Stimulated activated CD4-positive, alpha-beta T cell treated with anti-CD3 and anti-CD28 coated beads, Interleukin-1b, Interleukin-23, amount 100 ng/mL, for 1 hour (primary cell): Measurements from ENCODE around the gene TACSTD2.
"Not testable (repeated sequence)": the region's sequence is repeated elsewhere in the genome, so short reads cannot be mapped to it uniquely, and the experiment has no call there.

Experiments used
- DNase-seq, 2 donors: peaks; one replicate each; pipeline ENCODE4 v3.0.0-alpha.2; 2020; ENCODE audit warnings: low read depth in 2 of 2

Gene TACSTD2

GRCh38 chr1:58587667-58588066, 10.6 kb upstream of the TACSTD2 start:
- DNase-seq = no peak

GRCh38 chr1:58586271-58586670, 9.2 kb upstream of the TACSTD2 start:
- no peak for DNase-seq

- DNase-seq = no peak
These were observed 8.6 kb upstream of the TACSTD2 start for GRCh38 chr1:58585581-58586151.

GRCh38 chr1:58585166-58585565, 8.1 kb upstream of the TACSTD2 start:
- no peak for DNase-seq

GRCh38 chr1:58584082-58584895, 7.2 kb upstream of the TACSTD2 start:
- DNase-seq = no peak

- no peak for DNase-seq
These were observed 6.4 kb upstream of the TACSTD2 start for GRCh38 chr1:58583496-58583895.

- DNase-seq = not testable (repeated sequence)
These were observed 5.1 kb upstream of the TACSTD2 start for GRCh38 chr1:58582143-58582542.

- DNase-seq = no peak
These were observed 4.6 kb upstream of the TACSTD2 start for GRCh38 chr1:58581641-58582040.

GRCh38 chr1:58580186-58580585, 3.1 kb upstream of the TACSTD2 start:
- no peak for DNase-seq

GRCh38 chr1:58577654-58578030, 590 bp upstream of the TACSTD2 start:
- DNase-seq = no peak

- DNase-seq = no peak
These were observed 726 bp downstream of the TACSTD2 start for GRCh38 chr1:58576325-58576726.

GRCh38 chr1:58575551-58576324, 1.3 kb downstream of the TACSTD2 start:
- no peak for DNase-seq

GRCh38 chr1:58574816-58575215, 2.2 kb downstream of the TACSTD2 start:
- DNase-seq = no peak

GRCh38 chr1:58573705-58574591, 3.1 kb downstream of the TACSTD2 start:
- DNase-seq = peak in 1 of 2 donors; percentile 4

GRCh38 chr1:58573138-58573537, 3.9 kb downstream of the TACSTD2 start:
- no peak for DNase-seq

GRCh38 chr1:58572690-58573089, 4.4 kb downstream of the TACSTD2 start:
- no peak for DNase-seq

GRCh38 chr1:58571616-58572015, 5.4 kb downstream of the TACSTD2 start:
- no peak for DNase-seq

GRCh38 chr1:58570817-58571216, 6.2 kb downstream of the TACSTD2 start:
- DNase-seq = no peak

- DNase-seq = no peak
These were observed 7.0 kb downstream of the TACSTD2 start for GRCh38 chr1:58570094-58570493.

GRCh38 chr1:58568911-58569310, 8.1 kb downstream of the TACSTD2 start:
- DNase-seq = no peak

GRCh38 chr1:58568271-58568860, 8.7 kb downstream of the TACSTD2 start:
- no peak for DNase-seq
